ENCODE data around the gene ZNF611. TPM values are rescaled to one million over a fixed set of nuclear protein-coding genes. Genes with fewer than 3 reads are reported as not detected.
"Not testable (repeated sequence)": the region's sequence is repeated elsewhere in the genome, so short reads cannot be mapped to it uniquely, and the experiment has no call there.

Gene ZNF611
- polyA plus RNA-seq, 1 donor: 6.7 TPM

DNA sequence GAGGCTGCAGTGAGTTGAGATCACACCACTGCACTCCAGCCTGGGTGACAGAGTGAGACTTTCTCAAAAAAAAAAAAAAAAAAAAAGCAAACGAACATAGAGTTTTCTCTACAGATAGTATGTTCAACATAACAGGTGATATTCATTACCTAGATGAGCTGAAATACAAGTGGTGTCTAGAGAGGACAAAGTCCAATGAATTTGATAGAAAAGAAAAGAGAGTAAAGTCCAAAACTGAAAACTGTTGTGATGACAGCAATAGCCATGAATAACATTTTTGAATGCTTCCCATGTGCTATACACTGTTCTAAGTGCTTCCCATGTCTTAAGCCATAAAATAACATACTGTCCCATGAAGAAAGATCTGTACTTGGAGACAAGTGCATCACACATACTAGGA is 53.6 kb downstream of the ZNF611 start:
- not testable (repeated sequence) for DNase-seq (ENCODE audit: low read depth)

- DNase-seq (ENCODE audit: low read depth): no peak
These were observed 55.2 kb downstream of the ZNF611 start for GRCh38 chr19:52679598-52679997.

DNA sequence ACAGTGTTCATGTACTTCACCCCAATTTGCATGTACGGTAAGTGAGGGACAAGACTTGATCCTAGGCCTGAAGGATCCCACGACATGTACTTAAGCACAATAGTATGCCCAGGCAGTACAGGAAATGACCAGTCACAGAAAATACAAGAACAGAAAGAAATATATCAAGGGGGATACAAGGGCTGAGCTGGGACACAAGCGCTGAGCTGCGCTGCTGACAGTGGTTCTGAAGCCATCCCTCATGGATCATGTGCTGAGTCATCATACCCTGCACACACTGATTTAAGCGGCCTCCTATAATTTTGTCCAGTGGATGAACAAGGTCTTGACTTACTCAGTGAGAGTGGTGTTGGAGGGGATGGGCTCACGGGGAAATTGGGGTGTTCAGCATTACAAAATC is 59.6 kb downstream of the ZNF611 start:
- DNase-seq (ENCODE audit: low read depth): not testable (repeated sequence)

- DNase-seq (ENCODE audit: low read depth): no peak
These were observed 61.8 kb downstream of the ZNF611 start for GRCh38 chr19:52673014-52673413.

- no peak for DNase-seq (ENCODE audit: low read depth)
These were observed 64.8 kb downstream of the ZNF611 start for GRCh38 chr19:52670046-52670445.

DNA sequence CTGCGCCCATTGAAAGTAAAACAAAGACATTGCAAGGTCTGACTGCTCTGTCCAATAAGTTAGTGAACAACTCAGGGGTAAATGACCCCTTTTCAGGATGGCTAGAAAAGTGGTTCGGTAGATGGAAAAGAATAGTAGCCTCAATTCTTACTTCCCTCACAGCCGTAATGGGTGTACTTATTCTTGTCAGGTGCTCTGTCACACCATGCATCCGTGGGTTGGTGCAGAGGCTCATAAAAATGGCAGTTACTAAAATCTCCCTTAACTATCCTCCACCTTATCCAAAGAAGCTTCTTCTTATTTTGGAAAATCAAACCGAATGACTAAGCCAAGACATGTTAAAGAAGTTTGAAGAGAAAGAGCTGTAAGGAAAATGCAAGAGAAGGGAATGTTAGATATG is 65.3 kb downstream of the ZNF611 start:
- no peak for DNase-seq (ENCODE audit: low read depth)

DNA sequence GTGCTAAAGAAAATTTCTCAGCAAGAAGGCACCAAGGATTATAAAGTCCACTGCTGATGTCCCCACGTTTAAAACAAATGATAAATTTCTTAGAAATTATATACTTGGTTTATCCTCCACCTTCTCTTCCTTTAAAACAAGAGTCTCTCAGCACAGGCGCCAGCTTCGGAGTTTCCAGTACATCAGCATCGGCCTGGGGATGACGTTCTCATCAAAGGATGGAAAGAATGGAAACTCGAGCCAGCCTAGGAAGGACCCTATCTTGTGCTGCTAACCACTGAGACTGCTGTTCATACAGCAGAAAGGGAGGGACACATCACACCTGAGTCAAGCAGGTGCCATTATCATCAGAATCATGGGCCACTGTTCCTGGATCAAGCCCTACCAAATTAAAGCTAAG is 66.9 kb downstream of the ZNF611 start:
- no peak for DNase-seq (ENCODE audit: low read depth)

GRCh38 chr19:52666506-52666905 is 68.3 kb downstream of the ZNF611 start:
- no peak for DNase-seq (ENCODE audit: low read depth)

DNA sequence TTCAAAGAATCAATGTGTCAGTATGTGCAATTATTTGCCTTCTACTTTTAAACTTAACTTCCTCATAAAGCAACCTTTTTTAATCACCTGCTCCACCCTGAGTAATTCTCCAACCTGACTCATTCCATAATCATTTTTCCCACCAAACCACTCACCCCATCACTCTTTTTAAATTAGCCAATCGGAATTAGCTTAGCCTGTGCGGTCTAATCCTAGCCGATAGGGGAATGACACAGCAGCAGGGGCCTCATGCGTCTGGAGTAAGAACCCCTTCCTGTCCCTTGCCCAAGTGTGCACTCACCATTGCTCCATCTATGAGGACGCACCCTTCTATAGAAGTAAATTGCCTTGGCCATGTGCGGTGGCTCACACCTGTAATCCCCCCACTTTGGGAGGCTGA is 69.3 kb downstream of the ZNF611 start:
- no peak for DNase-seq (ENCODE audit: low read depth)

DNA sequence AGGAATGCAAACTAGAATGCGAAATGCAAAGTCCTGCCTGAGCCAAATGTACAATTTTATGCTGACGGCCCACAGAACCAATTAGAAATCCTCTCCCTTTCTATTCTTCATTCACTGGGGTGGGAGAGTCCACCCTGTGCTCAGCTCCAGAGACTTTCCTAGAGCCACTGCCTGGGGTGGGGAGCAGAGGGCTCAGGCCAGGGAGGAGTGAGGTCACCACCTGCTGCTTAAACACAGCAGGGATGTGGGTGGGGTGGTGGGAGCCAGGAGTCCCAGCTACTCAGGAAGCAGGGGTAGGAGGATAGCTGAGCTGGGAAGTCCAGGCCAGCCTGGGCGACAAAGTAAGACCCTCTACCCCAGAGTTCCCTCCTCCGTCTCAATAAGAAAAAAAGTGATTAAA is 69.8 kb downstream of the ZNF611 start:
- no peak for DNase-seq (ENCODE audit: low read depth)

DNA sequence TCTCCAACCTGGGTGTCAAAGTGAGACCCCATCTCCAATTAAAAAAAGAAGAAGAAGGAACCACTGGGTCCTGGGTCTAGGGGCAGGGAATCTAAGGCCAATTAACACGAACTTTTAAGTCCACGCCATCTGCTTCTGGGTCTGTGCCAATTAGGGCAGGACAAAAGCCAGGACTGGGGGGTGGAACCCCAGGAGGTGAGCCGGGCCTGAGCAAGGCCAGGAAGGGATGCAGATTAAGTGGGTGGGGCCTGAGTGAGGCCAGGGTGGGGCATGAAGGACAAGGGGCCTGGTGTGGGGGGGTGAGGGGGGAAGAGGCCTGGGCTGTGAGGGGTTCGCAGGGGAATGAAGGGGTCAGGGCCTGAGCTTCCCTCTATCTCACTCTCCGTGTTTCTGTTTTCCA is 70.4 kb downstream of the ZNF611 start:
- no peak for DNase-seq (ENCODE audit: low read depth)

GRCh38 chr19:52662631-52663030 is 72.2 kb downstream of the ZNF611 start:
- DNase-seq (ENCODE audit: low read depth): no peak

- no peak for DNase-seq (ENCODE audit: low read depth)
These were observed 73.9 kb downstream of the ZNF611 start for GRCh38 chr19:52660981-52661380.

GRCh38 chr19:52659013-52659412 is 75.8 kb downstream of the ZNF611 start:
- no peak for DNase-seq (ENCODE audit: low read depth)

DNA sequence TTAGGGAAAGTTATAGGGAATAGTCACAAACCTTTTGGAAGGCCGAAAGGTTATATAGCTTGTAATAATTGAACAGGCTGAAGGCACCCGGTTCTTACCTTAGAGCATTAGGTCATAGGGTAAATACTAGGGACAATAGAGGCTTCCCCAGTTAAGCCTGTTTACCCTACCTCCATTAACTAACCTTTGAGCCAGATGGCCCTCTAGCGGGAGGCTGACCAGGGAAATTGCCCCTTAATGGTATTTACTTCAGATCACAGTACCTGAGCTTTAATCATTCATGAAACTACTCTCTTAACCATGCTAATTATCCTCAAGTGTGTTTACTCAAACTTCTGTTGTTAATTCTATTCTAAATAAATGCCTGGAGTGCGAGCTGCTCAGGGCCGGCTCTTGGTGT is 76.2 kb downstream of the ZNF611 start:
- no peak for DNase-seq (ENCODE audit: low read depth)

GRCh38 chr19:52653161-52653560 is 81.7 kb downstream of the ZNF611 start:
- DNase-seq (ENCODE audit: low read depth): no peak

Other genes starting within 250 kb of the ZNF611 start
- gene ZNF808, start 207.4 kb downstream of the ZNF611 start, polyA plus RNA-seq (ENCODE audit: insufficient read length): 6.5 TPM
- 8.6 TPM for gene ZNF701, start 164.8 kb downstream of the ZNF611 start, polyA plus RNA-seq (ENCODE audit: insufficient read length)
- 53.9 TPM for gene ZNF83, start 96.7 kb downstream of the ZNF611 start, polyA plus RNA-seq (ENCODE audit: insufficient read length)
- gene ZNF600, start 51.7 kb upstream of the ZNF611 start, polyA plus RNA-seq (ENCODE audit: insufficient read length): 2.7 TPM
- gene ZNF28, start 86.6 kb upstream of the ZNF611 start, polyA plus RNA-seq (ENCODE audit: insufficient read length): 8.2 TPM
- gene ZNF468, start 122.6 kb upstream of the ZNF611 start, polyA plus RNA-seq (ENCODE audit: insufficient read length): 17.3 TPM
- 21.6 TPM for gene ZNF320, start 162.6 kb upstream of the ZNF611 start, polyA plus RNA-seq (ENCODE audit: insufficient read length)
- 3.3 TPM for gene ZNF888, start 188.4 kb upstream of the ZNF611 start, polyA plus RNA-seq (ENCODE audit: insufficient read length)
- 6.6 TPM for gene ZNF816, start 227.8 kb upstream of the ZNF611 start, polyA plus RNA-seq (ENCODE audit: insufficient read length)